ENCODE measurements around the gene PRKCE.

The PRKCE gene

DNA sequence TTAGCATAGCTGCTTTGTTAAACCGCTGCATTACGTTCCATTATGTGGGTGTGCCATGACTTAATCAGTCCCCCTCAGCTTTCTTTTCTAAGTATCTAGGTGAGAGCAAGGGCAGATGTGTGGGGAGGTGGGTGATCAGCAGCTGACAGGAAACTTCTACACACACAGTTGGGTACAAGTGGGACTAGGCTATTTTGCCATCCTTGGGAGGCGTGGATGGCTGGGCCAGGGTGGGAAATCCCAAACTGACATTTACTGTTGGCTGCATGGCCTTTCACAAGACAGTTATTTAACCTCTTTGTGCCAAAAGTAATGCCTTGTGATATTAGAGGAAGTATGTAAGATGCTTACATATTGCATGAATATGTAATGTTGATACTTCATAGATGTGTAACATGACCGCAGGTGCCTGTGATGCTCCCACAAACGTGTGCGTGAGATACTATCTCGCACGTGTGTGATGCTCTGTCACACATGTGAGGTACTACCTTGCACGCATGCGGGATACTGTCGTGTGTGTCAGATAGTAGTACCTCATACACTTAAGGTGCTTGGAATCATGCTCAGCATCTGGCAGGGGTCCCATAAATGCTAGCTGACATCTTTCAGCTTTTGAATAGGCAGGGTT lies 314.5 kb downstream of the PRKCE start:
- no peak for DNase-seq (ENCODE audit: low read depth)

DNA sequence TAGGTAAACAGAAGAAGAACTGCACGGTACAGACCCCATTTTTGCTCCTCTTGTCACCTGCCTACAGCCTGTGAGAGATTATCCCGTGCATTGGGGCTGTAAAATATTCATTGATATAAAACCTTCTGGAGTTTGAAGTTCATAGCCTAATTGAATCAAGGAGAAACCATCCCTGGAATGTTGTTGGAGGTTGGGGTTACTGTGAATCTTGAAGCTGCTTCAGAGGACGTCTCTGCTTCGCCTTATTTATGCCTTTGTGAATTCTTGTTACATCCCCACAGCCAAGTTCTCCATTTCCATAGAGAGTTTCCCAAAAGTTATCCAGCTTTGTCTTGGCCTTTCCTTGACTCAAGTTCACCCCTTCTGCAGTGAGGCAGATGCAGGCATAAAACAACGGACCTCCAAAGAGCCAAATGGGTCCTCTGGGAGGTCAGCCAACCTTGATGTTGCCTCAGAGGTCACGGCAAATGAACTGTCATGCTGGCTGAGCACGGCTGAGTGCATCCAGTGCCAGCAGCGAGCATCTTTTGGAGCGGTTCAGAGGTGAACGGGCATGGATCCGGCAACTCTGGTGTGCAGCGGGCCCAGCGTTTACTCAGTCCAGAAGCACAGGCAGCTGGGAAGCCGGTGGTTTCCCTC lies 317.6 kb downstream of the PRKCE start:
- no peak for DNase-seq (ENCODE audit: low read depth)

DNA sequence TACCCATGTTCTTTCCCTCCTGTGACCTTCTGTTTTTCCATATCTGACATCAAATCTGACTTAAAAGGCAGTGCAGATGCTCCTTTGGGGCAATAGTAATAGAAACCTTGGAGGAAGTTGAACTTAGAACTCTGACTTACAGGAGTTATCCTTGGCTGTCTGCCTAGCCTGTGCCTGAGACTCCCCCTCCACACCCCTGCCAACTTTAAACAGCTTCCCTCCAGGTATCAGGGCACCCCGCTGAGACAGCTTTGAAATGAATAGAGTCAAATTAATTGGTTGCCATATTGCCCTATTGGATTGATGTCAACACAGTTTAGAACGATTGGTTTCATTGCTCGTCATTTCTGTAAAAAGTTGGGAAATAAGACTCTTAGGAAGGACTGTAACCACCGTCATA lies 322.0 kb downstream of the PRKCE start:
- DNase-seq (ENCODE audit: low read depth) = no peak

DNA sequence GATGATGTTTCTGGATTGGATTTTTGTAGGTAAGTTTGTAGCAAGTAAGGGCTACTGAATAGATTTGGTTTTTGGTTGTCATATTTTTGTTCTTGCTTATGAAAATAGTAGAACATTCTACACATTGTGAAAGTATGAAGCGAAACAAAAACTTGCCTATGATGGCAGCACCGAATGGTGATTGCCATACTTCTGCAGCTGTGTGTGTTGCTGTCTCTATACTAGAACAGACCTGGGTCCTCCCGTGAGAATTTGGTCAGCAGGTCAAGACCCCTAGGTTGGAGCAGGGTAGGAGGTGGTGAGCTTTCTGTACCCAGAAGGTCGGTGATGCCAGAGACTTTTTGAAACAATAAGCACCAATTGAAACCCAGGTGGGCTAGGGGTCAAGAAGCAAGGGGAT lies 322.6 kb downstream of the PRKCE start:
- no peak for DNase-seq (ENCODE audit: low read depth)

DNA sequence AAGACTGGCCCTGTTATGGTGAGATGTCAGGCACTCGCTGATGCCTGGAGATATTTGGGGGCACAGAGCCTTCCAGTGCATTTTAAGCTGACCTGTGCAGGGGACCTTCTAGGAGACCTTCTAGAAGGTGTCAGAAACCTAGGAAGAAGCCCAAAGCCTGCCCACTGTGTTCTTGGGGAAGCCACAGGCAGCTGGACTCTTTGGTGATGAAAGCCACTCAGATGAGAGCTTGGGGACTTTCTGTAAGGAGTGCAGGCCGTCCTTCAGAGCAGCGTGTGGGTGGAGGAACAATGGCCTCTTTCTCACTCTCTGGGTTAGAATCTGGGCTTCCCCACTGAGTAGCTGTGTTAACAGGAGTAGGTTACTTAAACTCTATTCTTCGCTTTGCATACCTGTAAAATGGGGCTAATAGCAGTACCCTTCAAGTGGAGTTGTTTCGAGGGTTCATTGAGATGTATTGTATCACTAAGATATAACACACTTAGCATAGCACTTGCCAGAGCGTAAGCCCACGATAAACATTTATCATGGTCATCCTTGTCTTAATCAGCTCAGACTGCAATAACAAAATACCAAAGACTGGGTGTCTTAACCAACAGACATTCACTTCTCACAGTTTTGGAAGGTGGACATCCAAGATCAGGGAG lies 323.4 kb downstream of the PRKCE start:
- no peak for DNase-seq (ENCODE audit: low read depth)

DNA sequence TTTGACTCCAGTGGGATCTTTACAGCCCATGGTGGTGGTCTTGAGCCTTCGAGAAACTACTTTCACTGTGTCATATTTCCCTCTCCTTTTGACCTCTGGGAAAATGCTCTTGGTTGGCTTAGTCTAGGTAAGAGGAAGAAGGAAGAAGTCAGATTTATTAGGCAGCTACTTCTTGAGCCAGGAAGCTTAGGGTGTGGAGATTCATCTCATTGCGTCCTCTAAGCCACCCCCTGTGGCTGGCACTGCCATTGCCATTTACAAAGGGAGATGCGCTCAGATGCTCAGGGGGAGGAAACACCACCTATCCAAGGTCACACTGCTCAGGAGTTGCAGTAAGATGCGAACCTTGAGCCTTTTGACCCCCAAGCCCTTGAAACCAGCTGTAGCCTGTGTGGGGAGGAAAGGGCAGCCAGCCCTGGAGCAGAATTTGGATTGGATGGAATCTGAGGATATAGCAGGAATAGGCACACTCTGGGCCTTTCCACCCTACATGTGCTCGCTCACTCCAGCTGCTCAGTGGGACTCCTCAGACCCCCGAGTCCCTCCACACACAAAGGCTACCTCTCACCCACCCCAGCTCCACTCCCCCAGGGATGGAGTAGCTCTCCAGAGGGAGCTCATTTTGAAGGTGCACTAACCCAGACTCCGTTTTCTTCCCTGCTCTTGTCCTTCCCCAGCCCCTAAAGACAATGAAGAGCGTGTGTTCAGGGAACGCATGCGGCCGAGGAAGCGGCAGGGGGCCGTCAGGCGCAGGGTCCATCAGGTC lies 324.5 kb downstream of the PRKCE start:
- DNase-seq (ENCODE audit: low read depth) = no peak

DNA sequence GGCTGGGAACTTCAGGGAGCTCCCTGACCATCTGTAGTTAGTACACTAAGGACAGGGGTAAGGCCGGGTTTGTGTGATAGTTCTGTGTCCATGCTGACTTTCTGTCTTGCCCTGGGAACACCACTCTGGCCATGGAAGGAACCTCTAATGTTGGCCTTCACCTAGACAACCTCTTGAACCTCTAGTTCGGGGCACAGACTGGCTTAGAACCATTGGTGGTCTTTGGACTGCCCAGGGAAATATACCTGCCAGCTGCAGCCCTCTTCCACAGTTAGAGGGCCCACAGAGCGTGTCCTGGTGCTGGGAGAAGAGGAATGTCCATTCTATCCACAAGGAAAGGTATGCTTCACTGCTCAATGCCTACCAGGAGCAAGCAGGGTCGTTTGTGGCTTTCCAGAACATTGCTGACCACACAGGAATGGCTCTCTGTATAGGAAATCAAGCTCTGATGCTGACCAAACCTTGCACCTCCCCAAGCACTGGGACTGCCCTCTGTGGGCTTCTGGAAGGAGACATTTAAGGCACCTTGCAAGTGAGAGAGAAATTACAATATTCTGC lies 326.9 kb downstream of the PRKCE start:
- DNase-seq (ENCODE audit: low read depth) = no peak

DNA sequence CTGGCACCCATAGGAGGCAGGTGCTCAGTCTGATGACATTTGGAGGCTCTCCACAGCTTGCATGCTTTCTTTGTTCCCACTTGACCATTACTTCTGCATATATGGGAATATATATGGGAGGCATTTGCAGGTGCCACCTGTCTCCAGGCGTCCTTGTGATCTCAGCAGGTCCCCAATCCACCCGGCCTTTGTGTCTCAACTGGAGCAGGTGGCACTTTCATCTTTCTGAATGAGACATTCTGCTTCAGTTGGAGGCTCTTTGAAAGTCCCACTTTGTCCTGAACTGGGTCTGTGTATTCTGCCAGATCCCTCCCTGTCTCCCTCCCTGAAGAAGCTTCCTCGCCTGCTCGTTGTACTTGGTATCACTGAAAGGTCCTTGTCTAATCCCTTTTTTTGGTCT lies 327.6 kb downstream of the PRKCE start:
- DNase-seq (ENCODE audit: low read depth) = no peak

DNA sequence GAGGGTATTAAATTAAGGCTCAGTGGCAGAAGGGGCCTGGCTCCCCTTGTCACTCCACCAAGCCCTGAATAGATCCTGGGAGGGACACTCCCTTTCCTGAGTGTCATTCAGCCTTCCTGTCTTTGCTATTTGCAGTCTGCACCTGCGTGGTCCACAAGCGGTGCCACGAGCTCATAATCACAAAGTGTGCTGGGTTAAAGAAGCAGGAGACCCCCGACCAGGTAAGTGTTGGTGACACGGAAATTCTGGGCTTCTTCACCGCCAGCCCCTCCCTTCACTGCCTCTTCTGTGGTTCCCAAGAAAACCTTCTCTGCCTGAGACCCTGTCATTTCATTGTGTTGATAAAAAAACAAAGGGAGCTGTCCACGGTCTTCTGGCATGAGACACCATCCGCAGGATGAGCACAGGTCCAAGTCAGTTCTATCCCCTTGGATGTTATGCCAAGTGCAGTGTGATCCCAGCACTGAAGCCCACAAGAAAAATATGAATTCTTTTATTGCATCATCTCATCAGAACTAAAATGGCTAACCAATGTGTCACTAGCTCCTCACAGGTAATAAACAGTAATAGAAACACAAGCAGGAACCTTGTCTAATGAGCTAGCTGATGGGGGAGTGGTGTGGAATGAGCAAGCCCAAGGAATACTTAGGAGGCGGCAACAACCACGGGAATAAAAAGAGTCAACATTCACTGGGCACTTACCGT lies 328.8 kb downstream of the PRKCE start:
- no peak for DNase-seq (ENCODE audit: low read depth)

DNA sequence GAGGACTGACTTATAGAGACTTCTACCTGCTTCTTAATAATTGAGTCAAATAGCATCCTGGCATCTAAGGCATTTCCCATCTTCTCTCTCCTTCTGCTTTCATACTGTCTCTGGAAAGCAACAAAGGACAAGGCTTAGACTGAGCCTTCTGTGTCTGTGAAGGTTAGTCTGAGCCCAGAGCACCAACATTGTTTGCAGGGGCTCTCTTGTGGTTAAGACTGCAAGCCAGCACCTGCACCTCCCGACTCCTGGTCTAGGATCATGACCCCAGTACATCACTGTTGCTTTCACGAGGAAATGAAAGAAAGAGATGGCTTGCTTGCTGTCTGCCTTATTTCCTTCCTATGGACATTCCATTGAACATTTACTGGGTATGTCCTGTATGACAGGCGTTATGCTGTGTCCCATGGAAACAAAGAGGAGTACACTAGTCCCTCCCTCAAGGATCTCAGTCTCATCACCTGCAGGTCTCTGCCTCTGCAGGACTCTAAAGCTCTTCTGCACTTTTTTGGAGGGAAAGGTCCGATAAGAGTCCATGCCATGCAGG lies 330.0 kb downstream of the PRKCE start:
- no peak for DNase-seq (ENCODE audit: low read depth)

DNA sequence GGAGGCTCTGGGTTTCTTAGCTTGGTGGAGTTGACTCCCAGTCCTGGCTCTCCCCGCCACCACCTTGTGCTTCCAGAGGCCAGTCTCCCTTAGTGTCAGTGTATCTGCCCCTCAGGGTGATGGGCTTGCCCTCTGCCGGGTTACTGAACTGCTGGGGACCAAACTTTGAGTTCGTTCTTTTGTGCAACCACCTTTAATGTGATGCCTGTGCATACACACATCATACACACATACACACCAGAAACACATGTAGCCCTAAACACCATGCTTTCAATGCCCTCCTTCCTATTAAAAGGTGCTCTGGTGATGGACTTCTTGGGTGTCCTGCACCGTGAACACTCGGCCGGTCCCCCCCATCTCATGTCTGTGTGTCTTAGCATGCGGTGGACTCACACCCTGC lies 330.6 kb downstream of the PRKCE start:
- DNase-seq (ENCODE audit: low read depth) = no peak

DNA sequence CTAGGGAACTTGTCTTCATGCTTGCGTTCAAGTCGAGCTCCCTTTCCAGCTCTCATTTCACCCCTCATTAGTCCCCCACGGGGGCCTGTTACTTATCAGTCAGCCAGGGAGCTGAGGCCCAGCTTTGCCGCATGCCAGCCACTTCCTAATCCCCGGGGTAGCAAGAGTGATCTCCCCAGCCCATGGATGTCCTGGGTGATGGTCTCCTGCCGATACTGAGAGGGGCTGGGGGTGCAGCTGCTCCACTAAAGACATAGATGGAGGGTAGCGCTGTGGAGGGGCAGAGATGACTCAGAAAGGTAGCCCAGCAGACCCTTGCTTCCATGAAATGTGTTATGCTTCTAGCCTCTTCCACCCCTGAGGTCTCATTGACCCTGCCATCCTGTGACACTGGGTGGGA lies 331.7 kb downstream of the PRKCE start:
- no peak for DNase-seq (ENCODE audit: low read depth)

DNA sequence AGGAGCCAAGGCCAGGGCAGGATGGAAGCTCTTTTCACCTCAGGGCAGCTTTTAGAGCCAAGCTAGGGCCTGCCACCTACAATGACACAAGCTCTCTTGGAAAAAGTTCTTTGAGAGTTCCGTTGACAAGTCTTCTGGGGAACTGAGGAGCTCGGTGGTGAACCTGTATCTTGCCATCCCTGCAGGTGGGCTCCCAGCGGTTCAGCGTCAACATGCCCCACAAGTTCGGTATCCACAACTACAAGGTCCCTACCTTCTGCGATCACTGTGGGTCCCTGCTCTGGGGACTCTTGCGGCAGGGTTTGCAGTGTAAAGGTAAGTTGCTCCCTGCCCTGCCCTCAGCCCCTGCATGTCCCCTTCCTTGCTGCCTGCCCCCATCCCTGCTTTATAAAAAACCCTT lies 332.9 kb downstream of the PRKCE start:
- DNase-seq (ENCODE audit: low read depth) = no peak

DNA sequence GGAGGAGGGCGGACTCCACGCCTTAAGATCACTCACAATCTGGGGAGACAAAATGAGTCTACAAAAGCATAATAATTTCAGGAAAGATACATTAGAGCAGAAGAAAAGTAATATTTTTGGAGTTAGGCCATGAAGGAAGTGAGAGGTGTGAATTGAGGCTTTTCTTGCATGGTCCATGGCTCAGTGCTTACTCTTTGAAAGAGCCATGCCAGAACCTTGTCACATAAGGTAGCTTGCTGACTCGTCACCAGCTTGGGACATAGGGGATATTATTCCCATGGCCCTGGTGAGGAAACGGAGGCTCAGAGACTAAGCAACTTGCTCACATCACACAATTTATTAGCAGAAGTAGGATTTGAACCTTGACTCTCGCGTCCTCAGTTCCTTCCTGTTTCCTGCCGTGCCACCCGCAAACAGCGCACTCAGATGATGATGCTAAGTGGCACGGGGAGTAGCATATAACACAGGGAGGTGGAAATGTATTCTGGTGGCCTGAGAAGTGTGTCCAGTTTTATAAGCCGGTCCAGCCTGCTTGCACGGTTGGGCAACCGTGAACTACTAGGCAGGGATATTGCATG lies 333.5 kb downstream of the PRKCE start:
- DNase-seq (ENCODE audit: low read depth) = no peak

DNA sequence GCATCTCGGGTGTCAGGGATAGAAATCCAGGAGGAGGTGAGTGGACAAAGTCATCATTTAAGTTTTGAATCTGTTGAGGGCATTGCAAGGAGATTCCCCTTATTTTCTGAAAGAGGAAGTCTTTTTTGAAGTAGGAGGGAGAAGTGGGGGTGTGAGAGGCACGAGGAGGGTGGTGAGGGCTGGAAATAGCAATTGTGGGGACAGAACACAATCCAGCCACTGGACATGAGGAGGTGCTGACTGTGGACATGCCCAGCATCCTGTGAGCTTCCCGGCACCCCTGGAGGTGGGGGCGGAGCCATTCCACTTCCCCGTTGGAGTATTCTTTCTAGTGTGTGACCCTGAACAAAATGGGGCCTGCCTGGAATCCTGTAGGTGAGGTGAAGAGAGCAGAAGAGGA lies 335.0 kb downstream of the PRKCE start:
- DNase-seq (ENCODE audit: low read depth) = no peak

DNA sequence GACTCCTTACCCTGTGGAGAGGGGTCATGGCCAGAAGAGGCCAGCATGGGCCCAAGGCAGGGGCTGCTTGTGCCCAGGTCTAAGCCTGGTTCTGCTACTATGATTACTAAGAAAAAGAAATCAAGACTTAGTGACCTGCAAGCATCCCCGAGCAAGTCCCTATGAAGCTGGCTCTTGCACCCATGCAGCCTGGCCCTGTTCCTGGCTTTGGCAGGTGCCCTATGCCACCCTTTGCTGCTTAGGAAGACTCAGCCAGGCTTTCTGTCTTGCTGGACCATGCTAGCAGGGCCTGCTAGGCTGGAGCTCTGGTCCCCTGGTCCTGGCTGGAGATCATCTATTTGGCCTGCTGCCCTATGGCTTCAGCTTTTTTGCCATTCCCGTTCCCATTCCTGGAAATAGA lies 336.4 kb downstream of the PRKCE start:
- no peak for DNase-seq (ENCODE audit: low read depth)

DNA sequence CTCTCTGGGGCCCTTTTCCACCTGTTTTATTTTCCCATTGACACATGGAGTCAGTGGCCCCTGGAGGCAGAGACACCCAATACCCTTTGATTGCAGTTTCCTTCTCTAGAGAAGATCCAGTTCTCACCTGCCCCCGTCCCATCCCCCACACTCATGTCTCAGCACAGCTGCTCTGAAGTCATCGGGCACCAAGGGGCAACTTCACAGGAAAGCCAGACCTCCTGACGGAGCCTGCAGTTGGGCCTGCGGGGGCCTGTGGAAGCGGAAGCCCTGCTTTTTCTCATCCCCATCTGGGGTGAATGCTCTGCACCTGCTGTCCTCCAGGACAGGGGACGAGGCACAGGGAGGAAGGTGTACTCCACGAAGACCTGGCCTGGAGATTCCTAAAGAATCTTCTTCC lies 337.4 kb downstream of the PRKCE start:
- no peak for DNase-seq (ENCODE audit: low read depth)

DNA sequence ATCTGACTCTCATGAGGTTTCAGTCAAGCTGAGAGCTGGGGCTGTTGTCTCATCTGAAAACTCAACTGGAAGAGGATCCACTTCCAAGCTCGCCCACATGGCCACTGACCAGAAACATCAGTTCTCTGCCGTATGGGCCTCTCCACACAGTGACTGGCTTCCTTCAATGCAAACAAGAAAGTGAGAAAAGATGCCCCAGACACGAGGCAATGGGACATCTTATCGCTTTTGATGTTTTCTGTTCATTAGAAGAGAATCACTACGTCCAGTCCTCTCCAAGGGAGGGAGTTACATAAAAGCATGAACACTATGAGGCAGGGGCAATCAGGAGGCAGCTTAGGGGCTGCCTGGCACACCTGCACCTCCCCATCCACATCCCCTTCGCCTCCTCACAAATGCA lies 338.7 kb downstream of the PRKCE start:
- DNase-seq (ENCODE audit: low read depth) = no peak

DNA sequence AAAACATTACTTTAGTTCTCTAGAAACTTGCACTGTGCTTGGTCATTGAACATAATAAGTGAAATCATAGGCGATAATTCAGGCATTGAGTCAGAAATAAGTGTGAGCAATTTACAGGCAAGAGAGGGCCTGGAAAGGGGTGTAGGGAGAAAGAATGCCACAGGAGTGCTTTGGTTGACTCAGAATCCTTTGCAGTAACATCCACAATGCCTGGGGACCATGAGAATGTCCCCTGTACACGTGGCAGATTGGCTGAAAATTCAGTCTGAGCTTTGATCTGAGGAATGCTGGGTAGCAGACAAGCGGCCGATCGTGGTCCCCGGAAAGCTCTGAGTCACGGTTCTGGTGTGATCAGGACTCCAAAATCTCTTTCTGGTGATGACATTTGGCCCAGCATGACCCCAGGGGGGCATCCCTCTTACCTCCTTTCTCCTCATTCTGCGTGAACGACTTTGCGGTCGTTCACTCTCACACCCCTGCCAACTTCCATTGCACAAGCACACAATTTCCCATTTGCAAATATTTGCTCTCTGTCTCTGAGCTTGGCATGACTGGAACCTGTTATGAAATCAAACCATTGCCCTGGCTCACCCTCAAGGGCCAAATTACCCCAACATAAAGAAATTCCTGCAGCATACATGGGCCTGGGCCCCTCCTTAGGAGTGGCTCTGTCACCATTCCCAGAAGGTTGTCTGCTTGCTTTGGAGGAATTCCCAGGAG lies 340.7 kb downstream of the PRKCE start:
- DNase-seq (ENCODE audit: low read depth) = peak; percentile 99

DNA sequence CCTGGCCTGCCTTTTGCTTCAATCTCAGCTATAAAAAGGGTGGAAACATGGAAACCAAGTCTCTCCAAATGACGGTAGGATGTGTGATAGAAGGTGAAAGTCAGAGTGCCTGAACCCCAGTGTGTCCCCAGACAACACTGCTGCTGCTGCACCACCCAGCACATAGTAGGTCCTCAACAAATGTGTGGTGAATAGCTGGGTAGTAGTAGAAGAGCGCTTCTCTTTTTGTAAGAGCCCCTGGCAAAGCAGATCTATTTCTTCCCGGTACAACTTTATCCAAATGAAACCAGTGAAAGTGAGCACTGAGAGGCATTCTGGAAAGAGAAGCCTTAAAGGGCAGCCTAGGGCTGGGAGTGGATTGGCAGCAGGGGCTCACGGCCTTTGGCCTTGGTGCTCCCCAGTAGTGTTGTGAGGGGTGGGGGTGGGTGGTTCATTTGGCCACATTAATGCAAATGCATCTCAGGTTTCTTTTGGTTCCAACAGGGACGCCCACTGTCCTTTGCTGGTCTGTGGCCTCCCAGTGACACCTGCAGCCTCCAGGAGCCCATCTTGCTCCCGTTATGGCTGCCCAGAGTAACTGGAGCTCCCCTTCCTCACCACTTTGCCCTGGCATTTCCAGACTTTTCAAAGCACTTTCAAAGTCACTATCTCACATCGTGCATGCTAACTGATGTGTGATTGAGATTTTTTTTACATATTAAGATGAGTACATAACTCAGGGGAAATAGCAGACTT lies 341.4 kb downstream of the PRKCE start:
- DNase-seq (ENCODE audit: low read depth) = no peak

Measured in GM04503 (cell line).